GM18858 (cell line): Measurements from ENCODE around the gene TBCD.

Experiments
- ATAC-seq: cut with Tn5 transposase; IDR thresholded peaks from one replicate; pipeline ENCODE4 v1.9.1; 2021; ENCODE audit not compliant: unreplicated experiment

Gene TBCD

DNA sequence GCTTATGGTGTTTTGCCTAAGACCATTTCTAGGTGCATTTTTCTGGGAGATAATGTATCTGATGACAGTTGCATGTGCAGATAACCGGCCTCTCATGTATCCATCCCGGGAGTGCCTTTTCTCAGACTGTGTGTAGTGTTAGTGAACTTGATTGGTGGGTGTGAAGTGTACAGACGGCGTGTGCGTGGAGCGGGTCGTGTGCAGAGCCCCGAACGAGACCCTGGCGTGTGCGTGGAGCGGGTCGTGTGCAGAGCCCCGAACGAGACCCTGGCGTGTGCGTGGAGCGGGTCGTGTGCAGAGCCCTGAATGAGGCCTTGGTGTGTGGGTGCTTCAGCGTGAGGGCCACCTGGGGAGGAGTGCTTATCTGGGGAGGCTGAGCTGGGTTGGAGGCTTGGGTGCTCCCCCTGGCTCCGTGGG lies 116.9 kb downstream of the TBCD start:
- no peak for ATAC-seq

GRCh38 chr17:82869536-82869935 lies 117.7 kb downstream of the TBCD start:
- ATAC-seq: no peak

- ATAC-seq: no peak
Measured at GRCh38 chr17:82870091-82870491, 118.2 kb downstream of the TBCD start.

- ATAC-seq: no peak
Measured at GRCh38 chr17:82870541-82870940, 118.7 kb downstream of the TBCD start.

- ATAC-seq: peak; percentile 68
Measured at GRCh38 chr17:82871056-82871775, 119.4 kb downstream of the TBCD start.

DNA sequence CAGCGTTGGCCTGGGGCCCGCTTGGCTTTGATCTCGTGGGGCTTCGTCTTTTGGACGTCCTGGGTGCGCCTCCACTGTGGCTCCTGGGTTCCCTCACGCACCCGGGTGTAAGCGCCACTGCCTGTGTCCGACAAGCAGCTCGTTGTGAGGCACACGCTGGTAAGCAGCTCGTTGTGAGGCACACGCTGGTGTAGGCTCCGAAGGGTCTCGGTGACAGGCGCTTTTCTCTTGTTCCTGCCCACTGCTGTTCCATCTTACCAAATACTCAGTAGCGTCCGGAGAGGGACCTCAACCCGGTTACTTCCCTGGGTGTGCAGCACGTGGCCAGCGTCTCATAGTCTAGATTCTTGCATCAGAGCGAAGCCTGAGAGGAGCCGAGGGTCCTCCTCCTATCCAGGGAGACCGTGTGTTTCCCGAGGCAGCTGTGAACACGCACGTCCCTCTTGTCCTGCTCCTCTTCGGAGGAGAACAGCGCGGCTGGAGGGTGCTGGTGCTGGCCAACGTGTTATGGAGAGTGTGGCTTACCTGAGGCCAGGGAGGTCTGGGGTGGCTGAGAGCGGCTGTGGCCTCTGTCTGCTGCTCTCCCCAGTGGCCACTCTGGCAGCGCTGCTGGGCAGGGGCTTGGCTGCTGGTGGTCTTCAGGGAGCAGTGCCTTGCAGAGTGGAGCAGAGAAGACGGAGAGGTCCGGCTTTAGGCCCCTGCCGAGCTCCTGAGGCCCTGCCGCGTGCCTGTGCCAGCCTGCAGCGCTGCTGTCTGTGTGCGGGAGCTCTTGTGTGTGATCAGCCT lies 120.1 kb downstream of the TBCD start:
- ATAC-seq: no peak

GRCh38 chr17:82872591-82873520 lies 121.0 kb downstream of the TBCD start:
- ATAC-seq: no peak

- ATAC-seq: no peak
Measured at GRCh38 chr17:82873521-82873920, 121.7 kb downstream of the TBCD start.

GRCh38 chr17:82874011-82874835 lies 122.4 kb downstream of the TBCD start:
- no peak for ATAC-seq

DNA sequence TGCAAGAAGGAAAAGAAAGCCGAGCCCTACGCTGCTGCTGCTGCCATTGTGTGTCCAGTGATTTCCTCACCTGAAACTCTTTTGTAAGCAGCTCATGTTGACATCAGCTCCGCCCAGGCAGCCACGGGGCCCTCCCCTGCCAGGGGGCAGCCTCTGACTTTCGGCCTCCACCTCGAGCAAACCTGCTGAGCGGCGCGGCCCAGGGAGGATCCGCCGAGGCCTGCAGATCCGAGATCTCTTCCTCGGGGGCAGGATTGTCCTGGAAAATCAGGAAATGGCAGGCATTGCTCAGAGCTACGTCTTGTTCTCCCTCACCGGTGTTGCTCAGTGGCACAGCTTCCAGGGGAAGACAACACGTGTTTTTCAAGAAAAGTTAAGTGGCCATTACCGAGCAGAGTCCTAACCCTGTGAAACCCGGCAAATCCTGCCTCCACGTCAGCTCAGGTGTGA lies 123.6 kb downstream of the TBCD start:
- no peak for ATAC-seq

DNA sequence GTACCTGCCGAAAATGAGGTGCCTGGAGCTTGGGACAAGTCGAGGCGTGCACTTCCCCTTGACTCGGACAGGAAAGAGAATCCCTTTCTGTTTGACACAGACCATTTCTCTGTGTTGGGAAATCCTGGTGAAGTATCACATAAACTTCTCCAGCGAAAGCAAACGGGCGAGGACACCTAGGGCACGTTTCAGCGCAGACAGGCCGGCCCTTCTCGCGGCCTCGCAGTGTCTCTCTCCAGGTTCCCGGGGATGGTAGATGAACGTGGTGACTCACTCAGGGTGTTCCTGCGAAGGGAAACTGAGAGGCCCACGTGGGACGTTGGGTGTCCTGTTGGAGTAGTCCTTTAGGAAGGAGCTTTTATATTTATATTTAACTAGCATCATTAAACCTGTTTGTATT lies 124.3 kb downstream of the TBCD start:
- ATAC-seq: no peak

GRCh38 chr17:82876602-82877379 lies 124.9 kb downstream of the TBCD start:
- ATAC-seq: no peak

DNA sequence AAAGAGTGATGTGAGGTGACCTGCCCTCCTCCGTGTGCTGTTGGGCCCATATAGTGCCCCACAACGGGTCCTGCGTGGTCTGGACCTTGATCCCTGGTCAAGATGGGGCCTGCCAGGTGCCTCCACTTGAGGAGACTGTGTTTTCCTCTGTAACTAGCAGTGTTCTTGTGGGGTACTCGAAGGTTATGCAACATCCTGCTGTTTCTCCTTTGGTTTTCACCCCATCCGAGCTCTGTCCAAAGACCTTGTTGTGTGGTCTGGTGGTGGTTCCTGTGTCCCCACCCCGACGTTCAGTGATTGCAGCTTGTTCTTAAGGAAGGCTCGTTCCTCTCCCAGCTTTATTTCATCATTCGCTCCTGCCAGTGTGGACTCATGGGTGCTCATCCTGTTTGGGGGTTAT lies 126.7 kb downstream of the TBCD start:
- ATAC-seq: no peak

DNA sequence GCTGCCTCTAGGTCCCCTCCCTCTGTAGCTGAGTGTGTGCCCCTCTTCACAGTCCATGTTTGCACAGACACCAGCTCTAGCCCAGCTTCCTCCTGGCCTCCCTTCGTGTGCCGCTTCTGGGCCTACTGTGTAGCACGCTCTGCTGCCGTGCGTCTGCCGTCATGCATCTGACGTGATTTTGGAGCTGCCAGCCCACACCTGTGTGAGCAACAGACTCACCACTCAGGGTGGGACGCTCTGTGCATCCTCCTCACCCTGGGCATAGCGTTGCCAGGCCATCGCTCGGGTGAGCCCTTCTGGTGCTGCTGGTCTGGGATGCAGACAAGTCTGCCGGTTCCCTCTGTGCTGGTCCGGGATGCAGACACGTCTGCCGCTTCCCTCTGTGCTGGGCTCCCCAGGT lies 127.4 kb downstream of the TBCD start:
- no peak for ATAC-seq

GRCh38 chr17:82880620-82881323 lies 128.9 kb downstream of the TBCD start:
- ATAC-seq: no peak

GRCh38 chr17:82881324-82881823 lies 129.5 kb downstream of the TBCD start:
- no peak for ATAC-seq

DNA sequence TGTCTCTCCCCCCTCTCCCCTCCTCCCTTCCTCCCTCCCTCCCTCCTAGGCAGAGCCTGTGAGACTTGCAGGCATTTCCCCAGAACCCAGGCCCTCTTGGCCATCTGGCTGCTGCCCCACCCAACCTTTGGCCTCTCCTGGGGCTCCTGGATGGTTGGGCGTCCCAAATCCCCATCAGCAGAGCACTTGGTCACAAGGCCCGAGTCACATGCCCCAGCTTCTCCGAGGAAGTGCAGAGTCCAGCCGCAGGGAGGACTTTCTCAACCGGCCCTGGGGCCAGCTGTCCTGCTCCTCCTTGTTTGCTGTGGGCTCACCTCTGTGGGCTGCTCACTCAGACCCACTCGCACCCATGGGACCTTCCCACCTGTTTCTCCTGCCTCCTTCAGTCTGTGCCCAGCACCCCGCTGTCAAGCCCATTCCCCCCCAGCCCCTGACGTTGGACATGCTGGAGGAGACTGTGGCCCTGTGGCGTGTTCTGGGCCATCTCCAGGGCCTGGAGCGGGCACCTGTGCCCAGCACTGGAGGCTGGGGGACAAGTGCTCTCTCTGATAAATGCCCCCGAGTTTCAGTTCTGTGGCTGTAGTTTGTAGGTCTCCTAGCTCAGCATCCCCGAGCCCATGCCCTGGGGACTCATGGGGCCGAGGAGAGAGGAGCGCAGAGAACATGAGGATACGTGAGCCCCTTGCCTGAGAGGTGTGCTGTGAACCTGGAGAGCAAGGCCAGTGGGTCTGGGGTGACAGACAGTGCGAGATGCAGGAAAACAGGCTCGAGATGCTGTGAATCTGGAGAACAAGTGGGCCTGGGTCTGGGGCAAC lies 130.2 kb downstream of the TBCD start:
- ATAC-seq: no peak
